Brain (organoid and tissue), 1 donor: ENCODE results near the gene STX16. TPM values are rescaled to one million over a fixed set of nuclear protein-coding genes. Genes with fewer than 3 reads are reported as not detected.

ENCODE experiments used
- polyA plus RNA-seq: library from polyadenylated mRNA; stranded (reverse); fragments of 350-450 nt; fragmentation: Illumina TruSeq; extraction: RNeasy Lipid Tissue Mini Kit (QIAGEN cat#74804); gene quantifications from one replicate; pipeline ENCODE4 v1.2.3, GENCODE V29; 2015; ENCODE audit warnings: low read depth, low replicate concordance; ENCODE audit not compliant: insufficient read depth

Gene STX16
- polyA plus RNA-seq, 1 donor from 2014 or later = 23.8 TPM

Other genes starting within 250 kb of the STX16 start
- gene APCDD1L, start 135.9 kb upstream of the STX16 start, polyA plus RNA-seq = 1.4 TPM
- gene NPEPL1, start 41.5 kb downstream of the STX16 start, polyA plus RNA-seq = 13.7 TPM
- not detected for gene GNAS-AS1, start 199.6 kb downstream of the STX16 start, polyA plus RNA-seq
- gene GNAS, start 201.4 kb downstream of the STX16 start, polyA plus RNA-seq = 3,328 TPM